SK-N-DZ (cell line): ENCODE data around the gene RSRC2. TPM values are rescaled to one million over a fixed set of nuclear protein-coding genes. Genes with fewer than 3 reads are reported as not detected.
"Not testable (repeated sequence)": the region's sequence is repeated elsewhere in the genome, so short reads cannot be mapped to it uniquely, and the experiment has no call there.

Experiments used
- DNase-seq: peaks from one replicate; pipeline ENCODE4 v3.0.0-alpha.2; 2015; ENCODE audit warnings: low spot score
- polyA plus RNA-seq, 2 experiments: library from polyadenylated mRNA; depleted of rRNA; stranded (reverse); fragments of >200 nt; gene quantifications; 2 replicates each; pipeline ENCODE4 v1.2.3, GENCODE V29; 2014

The RSRC2 gene, protein sequence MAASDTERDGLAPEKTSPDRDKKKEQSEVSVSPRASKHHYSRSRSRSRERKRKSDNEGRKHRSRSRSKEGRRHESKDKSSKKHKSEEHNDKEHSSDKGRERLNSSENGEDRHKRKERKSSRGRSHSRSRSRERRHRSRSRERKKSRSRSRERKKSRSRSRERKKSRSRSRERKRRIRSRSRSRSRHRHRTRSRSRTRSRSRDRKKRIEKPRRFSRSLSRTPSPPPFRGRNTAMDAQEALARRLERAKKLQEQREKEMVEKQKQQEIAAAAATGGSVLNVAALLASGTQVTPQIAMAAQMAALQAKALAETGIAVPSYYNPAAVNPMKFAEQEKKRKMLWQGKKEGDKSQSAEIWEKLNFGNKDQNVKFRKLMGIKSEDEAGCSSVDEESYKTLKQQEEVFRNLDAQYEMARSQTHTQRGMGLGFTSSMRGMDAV
- 85.3 and 94.9 TPM in 2 replicates for polyA plus RNA-seq (2014; cell fraction: cytosol; rRNA removed)
- 340 and 346 TPM in 2 replicates for polyA plus RNA-seq (2014; cell fraction: nucleus; rRNA removed)

- DNase-seq = peak; percentile 100
These were observed at the start of gene RSRC2, which contains the start of gene KNTC1 for GRCh38 chr12:122526683-122527477. Gene RSRC2, minus strand, starts transcription at chr12:122526936. Its CDS starts 83 bp downstream, at chr12:122526853. Gene KNTC1, plus strand, starts transcription at chr12:122527249. Its CDS starts 2,815 bp downstream, at chr12:122530064.

DNA sequence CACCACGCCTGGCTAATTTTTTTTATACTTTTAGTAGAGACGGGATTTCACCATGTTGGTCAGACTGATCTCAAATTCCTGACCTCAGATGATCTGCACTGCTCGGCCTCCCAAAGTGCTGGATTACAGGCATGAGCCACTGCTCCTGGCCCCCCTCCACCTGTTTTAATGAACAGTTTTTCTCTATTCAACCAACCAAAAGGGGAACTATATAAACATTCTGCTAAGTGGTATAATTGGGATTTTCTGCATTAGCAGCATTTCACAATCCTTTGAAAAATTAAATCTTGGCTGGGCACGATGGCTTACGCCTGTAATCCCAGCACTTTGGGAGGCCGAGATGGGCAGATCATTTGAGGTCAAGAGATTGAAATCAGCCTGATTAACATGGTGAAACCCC, 45.1 kb upstream of the RSRC2 start:
- DNase-seq = no peak

GRCh38 chr12:122570006-122570405, 43.3 kb upstream of the RSRC2 start:
- not testable (repeated sequence) for DNase-seq

- no peak for DNase-seq
These were observed 42.6 kb upstream of the RSRC2 start for GRCh38 chr12:122569288-122569687.

DNA sequence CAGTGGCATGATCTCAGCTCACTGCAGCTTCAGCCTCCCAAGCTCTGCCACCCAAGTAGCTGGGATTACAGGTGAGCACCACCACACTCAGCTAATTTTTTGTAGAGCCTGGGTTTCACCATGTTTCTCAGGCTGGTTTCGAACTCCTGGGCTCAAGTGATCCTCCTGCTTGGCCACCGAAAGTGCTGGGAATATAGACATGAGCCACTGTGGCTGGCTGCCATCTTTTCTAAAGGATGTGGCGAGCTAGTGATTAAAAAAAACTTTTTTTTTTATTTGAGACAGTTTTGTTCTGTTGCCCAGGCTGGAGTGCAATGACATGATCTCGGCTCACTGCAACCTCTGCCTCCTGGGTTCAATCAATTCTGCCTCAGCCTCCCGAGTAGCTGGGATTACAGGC, 40.1 kb upstream of the RSRC2 start:
- not testable (repeated sequence) for DNase-seq

- no peak for DNase-seq
These were observed 36.6 kb upstream of the RSRC2 start for GRCh38 chr12:122563361-122563760.

DNA sequence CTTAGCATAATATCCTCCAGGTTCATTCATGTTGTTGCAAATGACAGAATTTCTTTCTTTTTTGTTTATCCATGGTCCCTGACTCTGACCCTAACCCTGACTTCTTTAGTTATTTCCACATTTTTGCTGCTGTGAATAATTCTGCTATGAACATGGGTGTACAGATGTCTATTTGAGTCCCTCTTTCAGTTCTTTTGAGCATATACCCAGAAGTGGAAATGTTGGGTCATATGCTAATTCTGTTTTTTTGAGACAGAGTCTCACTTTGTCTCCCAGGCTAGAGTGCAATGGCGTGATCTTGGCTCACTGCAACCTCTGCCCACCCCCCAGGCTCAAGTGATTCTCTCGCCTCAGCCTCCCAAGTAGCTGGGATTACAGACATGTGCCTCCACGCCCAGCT, 33.4 kb upstream of the RSRC2 start:
- no peak for DNase-seq

GRCh38 chr12:122558745-122559641, 32.3 kb upstream of the RSRC2 start:
- no peak for DNase-seq

DNA sequence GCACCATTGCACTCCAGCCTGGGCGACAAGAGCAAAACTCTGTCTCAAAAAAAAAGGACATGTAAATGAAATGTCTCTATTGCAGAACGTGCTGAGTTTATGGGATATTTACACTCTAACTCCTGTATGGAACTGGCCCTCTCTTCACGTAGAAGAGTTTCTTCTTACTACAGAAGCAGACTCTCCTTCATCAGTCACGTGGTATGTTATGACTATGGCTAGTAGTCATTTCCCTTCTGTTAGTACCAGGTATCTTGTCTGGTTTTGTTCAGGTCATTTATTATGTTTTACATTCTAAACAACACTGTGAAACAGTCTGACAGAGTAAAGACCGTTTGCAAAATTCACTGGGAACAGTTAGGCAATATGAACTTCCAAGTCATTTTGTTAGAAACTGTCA, 20.6 kb upstream of the RSRC2 start:
- DNase-seq = no peak

DNA sequence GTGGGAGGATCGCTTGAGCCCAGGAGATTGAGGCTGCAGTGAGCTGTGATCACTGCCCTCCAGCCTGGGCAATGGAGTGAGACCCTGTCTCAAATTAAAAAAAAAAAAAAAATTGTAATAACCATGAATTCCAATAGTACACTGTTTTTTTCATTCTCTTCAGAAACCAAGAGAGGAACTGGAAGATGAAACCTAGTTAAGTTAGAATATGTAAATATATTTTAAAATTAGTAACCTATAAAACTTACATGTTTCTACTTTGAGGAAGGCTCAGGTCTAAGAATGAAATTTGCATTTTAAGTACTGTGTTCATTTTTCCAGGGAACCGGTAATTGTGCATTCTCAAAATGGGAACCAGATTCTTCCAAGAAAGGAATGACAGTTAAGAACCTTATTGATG, 19.1 kb upstream of the RSRC2 start:
- DNase-seq = no peak

DNA sequence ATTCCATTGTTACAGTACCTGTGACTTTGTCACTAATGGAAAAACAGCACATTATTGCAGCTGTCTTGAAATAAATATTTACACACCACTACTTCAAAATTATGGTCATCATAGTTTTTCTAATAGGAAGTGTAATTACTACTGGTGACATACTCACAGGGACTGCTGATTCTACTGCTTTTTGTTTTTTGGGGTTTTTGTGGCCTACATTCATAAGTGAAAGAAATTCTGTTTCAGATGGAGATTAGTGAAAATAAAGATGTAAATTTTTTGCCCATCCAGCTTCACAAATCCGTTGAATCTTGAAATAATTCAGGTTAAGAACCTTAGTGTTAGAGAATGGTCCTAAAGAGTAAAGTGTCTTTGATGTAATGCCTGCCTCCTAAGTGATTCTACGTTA, 17.8 kb upstream of the RSRC2 start:
- DNase-seq = no peak

GRCh38 chr12:122538496-122538895, 11.8 kb upstream of the RSRC2 start:
- no peak for DNase-seq

- DNase-seq = no peak
These were observed 10.3 kb upstream of the RSRC2 start for GRCh38 chr12:122537021-122537420.

- DNase-seq = no peak
These were observed 7.1 kb upstream of the RSRC2 start for GRCh38 chr12:122533856-122534255.

DNA sequence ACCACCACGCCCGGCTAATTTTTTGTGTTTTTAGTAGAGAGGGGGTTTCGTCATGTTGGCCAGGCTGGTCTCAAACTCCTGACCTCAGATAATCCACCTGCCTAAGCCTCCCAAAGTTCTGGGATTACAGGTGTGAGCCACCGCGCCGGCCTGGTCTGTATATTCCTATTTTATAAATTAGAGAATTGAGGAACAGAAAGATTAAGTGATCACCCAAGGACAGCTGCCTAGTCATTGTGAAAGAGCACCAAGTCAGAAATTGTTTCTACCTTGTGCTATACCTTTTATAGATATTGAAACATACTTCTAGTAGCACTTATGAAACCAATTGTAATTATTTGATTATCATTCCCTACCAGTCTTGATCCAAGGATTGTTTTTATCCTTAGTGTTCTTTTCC, 2.3 kb upstream of the RSRC2 start:
- no peak for DNase-seq

DNA sequence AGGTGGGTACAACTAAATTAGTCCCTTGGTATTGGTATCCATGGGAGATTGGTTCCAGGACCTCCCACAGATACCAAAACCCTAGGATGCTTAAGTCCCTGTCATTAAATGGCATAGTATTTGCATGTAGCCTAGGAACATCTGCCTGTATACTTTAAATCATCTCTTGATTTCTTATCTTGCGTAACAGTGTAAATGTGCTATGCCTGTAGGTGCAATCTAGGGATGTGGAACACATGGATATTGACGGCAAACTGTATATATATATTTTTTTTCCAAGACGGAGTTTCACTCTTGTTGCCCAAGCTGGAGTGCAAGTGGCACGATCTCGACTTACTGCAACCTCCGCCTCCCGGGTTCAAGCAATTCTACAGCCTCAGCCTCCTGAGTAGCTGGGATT, 1.8 kb upstream of the RSRC2 start:
- no peak for DNase-seq

- no peak for DNase-seq
These were observed 775 bp upstream of the RSRC2 start for GRCh38 chr12:122527478-122527944.

- DNase-seq = no peak
These were observed 2.7 kb downstream of the RSRC2 start for GRCh38 chr12:122523846-122524718.

DNA sequence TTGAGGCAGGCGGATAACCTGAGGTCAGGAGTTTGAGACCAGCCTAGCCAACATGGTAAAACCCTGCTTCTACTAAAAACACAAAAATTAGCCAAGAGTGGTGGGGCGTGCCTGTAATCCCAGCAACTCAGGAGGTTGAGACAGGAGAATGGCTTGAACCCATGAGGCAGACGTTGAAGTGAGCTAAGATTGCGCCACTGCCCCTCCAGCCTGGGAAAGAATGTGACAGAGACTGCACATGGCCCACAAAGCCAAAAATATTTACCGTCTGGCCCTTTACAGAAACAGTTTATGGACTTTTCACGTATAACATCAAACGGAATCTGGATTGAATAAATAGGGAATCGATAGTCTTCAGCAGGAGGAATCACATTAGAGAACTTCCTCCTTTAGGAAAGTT, 3.5 kb downstream of the RSRC2 start:
- no peak for DNase-seq

GRCh38 chr12:122520676-122521075, 6.1 kb downstream of the RSRC2 start:
- DNase-seq = no peak
